ENCODE results near the gene IL6ST.
"Not testable (repeated sequence)": the region's sequence is repeated elsewhere in the genome, so short reads cannot be mapped to it uniquely, and the experiment has no call there.

The IL6ST gene

DNA sequence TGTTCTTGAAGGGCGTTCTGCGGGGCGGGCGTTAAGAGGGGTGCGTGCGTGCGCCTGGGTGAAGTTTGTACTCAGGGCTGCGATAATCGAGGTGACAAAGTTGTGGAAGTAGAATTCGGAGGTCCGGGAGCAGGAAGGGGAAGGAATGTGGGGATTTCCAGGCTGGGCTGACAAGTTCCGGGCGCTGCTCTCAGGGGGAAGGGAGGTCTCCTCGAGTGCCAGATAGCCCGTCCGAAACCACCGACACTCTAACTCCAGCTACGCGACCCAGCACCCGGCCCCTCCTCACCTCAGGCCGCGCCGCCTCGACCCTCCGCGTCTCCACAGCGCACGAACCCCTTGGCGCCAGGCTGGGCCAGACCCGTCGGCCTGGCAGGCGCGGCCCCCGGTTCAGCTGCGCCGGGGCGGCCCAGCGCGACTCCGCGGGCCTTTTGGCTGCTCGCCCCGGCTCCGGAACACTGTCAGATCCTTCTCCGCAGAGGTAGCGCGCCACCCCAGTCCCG is at the start of gene IL6ST:
IL6ST (minus strand) TSS at position 469 of the 503 bp plus-strand sequence. CDS start 18,685 bp downstream, outside the sequence.
- DNase-seq (ENCODE audit: low read depth in 2 of 2) = no peak

DNA sequence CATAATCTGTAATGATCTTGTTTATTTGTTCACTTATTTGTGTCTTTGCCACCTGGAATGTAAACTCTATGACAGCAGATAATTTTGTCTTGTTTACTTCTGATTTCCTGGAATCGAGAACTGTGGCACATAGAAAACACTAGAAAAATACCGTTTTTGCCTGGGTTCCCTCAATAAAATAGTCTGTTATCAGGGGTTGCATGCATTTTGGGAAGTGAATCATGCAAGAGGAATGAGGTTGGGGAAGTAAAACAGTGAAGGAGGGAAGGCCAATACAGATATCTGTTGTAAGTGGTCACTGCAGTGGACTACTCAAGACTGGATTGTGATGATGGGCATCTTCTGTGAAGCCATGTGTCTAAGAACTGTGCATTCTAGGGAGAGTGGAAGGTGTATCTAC is 45.2 kb upstream of the IL6ST start:
- DNase-seq (ENCODE audit: low read depth in 2 of 2) = no peak

DNA sequence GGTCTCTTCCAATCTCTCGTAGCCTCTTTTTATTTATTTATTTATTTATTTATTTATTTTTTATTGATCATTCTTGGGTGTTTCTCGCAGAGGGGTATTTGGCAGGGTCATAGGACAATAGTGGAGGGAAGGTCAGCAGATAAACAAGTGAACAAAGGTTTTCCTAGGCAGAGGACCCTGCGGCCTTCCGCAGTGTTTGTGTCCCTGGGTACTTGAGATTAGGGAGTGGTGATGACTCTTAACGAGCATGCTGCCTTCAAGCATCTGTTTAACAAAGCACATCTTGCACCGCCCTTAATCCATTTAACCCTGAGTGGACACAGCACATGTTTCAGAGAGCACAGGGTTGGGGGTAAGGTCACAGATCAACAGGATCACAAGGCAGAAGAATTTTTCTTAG is 43.4 kb upstream of the IL6ST start:
- DNase-seq (ENCODE audit: low read depth in 2 of 2) = not testable (repeated sequence)

DNA sequence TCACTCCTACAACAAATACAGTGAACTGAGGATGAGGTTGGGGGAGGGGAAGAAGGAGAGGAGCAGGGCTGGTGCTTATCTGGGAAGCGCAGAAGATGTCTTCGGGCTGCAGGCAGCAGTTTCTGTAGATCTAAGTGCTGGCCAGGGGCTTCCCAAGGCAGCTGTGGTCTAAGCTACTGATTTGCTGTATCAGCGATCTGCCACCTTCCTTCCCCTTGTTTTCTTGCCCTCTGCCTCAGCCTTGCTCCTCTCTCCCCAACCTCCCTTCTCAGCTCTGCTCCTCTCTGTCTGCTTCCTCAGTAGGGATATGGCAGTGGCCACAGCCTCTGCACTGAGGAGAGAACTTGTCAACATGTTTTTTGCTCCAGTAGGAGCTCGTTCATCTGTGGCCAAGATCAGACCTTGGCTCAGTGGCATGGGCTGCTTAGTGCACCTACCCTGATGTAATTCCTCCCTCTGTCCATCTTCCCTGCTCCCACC is 42.8 kb upstream of the IL6ST start:
- DNase-seq (ENCODE audit: low read depth in 2 of 2) = no peak

DNA sequence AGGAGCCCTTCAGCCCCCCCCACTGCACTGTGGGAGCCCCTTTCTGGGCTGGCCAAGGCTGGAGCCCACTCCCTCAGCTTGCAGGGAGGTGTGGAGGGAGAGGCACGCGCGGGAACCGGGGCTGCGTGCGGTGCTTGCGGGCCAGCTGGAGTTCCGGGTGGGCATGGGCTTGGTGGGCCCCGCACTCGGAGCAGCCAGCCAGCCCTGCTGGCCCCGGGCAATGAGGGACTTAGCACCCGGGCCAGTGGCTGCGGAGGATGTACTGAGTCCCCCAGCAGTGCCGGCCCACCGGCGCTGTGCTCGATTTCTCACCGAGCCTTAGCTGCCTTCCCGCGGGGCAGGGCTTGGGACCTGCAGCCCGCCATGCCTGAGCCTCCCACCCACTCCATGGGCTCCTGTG is 40.6 kb upstream of the IL6ST start:
- DNase-seq (ENCODE audit: low read depth in 2 of 2) = not testable (repeated sequence)

DNA sequence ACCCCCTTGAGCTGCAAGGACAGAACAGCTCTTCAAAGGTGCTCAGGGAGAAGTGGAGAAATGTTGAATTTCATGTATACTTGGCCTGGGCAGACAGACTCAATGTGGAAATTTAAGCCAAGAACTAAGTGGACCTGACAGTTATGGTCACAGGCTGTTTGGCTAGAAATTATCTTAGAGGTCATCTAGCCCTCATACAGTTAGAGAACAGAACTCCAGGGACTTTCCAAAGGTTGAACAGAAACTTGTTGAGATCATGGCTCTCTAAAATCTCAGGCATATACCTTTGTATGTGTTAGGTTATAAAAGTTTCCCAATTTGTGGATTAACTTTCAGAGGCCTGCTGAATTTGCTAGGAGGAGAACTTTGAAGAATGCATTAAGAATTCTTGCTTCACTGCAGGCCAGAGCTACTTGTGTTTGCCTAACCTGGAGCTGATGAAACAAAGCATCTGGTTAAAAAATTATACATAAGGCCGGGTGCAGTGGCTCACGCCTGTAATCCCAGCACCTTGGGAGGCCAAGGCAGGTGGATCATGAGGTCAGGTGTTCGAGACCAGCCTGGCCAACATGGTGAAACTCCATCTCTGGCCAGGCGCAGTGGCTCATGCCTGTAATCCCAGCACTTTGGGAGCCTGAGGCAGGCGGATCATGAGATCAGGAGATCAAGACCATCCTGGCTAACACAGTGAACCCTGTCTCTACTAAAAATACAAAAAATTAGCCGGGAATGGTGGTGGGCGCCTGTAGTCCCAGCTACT is 35.3 kb upstream of the IL6ST start:
- DNase-seq (ENCODE audit: low read depth in 2 of 2) = not testable (repeated sequence)

DNA sequence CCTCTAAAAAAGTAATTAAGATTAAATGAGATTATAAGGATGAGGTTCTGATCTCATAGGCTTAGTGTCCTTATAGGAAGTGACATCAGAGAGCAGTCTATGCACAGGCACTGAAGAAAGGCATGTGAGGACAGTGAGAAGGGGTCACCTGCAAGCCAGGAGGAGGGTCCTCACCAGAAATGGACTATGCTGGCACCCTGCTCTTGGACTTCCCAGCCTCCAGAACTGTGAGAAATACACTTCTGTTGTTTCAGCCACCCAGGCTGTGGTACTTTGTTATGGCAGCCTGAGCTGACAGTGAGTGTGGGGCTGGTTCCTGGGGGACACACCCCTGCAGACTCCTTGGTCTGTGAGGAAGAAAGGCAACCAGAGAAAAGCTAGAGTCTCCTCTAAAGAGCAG is 34.7 kb upstream of the IL6ST start:
- DNase-seq (ENCODE audit: low read depth in 2 of 2) = no peak

DNA sequence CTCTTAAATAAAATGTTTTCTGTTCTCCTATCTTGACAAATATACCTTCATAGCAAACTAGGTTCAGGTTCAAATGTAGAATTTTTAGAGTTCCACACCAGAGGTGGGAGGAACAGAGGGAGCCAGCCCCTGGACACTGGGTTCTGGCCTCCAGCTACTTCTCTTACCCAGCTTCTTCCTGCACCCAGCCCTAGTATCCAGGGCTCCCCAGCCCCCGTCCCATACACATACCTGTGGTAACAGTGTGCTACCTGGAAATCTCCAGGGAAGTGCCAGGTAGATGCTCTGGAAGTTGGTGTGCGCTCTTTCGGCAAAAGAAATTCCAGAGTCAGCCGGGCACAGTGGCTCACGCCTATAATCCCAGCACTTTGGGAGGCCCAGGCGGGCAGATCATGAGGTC is 33.9 kb upstream of the IL6ST start:
- DNase-seq (ENCODE audit: low read depth in 2 of 2) = no peak

DNA sequence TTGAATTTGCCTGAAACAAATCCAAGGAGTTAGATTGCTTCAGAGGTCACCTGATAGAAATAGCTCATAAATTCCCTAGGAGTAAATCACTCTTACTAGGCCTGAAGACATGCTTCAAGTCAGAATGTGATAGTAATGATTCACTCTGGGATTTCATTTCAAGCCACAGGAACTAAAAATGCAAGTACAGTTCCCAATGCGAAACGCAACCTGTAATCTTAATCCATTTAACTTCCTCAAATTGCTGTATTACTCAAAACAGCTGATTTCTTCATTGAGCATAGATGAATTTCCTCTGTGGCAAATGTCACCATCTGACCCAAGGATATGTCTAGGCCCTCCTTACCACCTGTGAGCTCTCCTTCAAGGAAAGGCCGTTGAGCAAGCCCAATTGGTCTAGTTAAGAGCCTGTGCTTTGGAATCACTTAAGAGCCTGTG is 32.1 kb upstream of the IL6ST start:
- no peak for DNase-seq (ENCODE audit: low read depth in 2 of 2)

DNA sequence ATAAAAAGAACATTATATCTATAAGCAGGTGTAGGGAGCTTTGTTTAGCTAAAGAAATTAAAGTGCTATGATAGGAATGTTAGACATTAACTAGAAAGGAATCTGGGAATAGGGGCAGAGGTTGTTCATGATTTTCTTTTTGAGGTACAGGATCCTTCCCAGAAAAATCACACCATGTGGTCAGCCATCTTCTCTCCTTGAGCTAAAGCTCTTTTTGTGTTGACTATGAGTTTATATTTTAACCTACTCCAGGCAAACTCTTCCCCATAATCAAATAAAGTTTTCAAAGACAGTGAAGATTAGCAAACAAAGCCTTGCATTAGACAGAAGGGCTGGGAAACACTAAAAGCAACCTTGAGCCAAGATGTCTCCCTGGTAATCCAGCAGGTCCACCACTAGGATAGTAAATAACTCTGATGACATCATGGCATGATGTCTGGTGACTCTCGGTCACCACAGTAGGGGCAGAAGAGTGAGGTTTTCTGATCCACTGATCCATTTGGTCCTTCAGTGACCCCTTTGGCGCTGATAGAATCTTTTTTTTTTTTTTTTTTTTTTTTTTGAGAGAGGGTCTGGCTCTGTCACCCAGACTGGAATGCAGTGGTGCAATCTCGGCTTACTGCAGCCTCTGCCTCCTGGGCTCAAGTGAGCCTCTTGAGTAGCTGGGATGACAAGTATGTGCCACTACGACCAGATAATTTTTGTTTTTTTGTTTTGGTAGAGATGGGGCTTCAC is 30.6 kb upstream of the IL6ST start:
- no peak for DNase-seq (ENCODE audit: low read depth in 2 of 2)

DNA sequence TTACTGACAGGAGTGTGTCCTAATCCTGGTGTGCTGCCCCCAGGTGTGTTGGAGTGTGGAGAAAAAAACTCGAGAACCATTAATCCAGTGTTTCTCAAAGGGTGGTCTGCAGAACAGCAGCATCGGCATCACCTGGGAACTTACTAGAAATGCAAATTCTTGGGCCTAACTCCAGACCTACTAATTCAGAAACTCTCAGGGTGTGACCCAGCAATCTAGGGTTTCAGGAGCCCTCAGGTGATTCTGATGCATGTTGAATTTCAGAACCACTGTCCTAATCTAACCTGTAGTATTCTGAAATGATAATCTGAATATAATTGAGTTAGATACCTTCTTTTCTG is 30.0 kb upstream of the IL6ST start:
- no peak for DNase-seq (ENCODE audit: low read depth in 2 of 2)

DNA sequence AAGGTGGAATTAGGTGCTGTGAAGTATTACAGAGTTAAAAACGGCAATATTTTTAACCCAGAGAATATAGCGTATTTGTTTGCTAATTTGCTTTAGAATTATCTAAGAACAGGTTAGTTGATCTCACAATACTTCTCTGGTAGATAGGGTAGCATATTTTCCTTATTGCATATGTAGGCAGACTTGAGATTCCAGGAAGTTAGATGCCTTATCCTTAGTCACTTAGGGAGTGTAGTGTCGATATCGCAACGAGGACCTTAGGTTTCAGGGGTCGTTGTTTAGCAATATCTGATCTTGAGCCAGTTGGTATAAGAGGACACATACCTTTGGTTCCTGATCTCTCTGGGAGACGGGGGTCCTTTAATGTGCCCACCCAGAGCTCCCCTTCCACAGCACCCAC is 28.5 kb upstream of the IL6ST start:
- no peak for DNase-seq (ENCODE audit: low read depth in 2 of 2)

DNA sequence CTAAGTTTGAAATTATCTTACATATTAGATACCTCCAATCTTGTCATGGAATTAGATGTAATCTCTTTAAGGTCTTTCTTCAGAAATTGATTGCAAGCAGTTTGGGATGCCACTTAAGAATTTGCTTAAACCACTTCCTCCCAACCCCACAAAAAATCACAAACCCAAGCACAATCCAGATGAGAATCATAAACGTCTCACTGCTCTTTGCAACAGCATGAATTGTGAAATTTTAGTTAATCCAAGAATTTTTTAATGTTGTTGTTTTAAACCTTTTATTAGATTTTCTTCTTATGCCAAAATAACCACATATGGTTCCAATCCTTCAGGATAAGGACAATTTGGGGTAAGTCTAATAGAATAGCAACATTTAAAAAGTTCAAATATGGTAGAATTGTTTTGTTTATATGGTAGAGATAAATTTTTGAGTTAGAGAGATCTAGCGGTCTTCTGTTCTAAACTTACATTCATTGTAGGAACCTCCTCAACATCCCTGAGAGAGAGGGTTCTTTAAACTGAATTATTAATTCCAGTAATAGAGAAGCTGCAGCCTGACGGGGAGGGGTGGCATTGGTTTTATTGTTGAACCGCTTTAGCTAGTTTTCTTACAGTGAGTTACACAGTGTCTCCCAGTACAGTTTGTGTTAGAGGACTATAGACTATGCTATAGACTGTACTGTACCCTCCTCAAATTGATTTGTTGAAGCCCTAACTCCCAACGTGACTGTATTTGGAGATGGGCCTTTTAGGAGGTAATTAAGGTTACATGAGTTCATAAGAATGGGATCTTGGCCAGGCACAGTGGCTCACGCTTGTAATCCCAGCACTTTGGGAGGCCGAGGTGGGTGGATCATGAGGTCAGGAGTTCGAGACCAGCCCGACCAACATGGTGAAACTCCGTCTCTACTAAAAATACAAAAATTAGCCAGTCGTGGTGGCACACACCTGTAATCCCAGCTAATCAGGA is 24.8 kb upstream of the IL6ST start:
- DNase-seq (ENCODE audit: low read depth in 2 of 2) = no peak

DNA sequence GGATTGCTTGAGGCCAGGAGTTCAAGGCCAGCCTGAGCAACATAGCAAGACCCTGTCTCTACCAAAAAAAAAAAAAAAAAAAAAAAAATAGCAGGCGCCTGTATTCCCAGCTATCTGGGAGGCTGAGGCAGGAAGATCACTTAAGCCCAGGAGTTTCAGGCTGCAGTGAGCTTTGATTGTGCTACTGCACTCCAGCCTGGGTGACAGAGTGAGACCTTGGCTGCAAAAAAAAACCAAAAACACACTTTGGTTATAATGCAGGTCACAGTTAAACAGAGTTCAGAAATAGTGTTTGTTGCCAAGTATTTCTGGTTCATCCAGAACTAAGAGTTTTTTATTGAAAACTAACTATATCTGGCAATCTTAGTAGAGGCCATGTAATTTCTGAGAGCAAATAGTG is 24.1 kb upstream of the IL6ST start:
- no peak for DNase-seq (ENCODE audit: low read depth in 2 of 2)

DNA sequence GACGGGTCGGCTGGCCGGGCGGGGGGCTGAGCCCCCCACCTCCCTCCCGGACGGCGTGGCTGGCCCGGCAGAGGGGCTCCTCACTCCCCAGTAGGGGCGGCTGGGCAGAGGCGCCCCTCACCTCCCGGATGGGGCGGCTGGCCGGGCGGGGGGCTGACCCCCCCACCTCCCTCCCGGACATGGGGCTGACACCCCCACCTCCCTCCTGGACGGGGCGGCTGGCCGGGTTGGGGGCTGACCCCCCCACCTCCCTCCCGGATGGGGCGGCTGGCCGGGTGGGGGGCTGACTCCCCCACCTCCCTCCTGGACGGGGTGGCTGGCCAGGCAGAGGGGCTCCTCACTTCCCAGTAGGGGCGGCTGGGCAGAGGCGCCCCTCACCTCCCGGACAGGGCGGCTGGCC is 19.9 kb upstream of the IL6ST start:
- not testable (repeated sequence) for DNase-seq (ENCODE audit: low read depth in 2 of 2)

DNA sequence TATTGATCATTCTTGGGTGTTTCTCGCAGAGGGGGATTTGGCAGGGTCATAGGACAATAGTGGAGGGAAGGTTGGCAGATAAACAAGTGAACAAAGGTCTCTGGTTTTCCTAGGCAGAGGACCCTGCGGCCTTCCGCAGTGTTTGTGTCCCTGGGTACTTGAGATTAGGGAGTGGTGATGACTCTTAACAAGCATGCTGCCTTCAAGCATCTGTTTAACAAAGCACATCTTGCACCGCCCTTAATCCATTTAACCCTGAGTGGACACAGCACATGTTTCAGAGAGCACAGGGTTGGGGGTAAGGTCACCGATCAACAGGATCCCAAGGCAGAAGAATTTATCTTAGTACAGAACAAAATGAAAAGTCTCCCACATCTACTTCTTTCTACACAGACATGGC is 19.2 kb upstream of the IL6ST start:
- not testable (repeated sequence) for DNase-seq (ENCODE audit: low read depth in 2 of 2)

DNA sequence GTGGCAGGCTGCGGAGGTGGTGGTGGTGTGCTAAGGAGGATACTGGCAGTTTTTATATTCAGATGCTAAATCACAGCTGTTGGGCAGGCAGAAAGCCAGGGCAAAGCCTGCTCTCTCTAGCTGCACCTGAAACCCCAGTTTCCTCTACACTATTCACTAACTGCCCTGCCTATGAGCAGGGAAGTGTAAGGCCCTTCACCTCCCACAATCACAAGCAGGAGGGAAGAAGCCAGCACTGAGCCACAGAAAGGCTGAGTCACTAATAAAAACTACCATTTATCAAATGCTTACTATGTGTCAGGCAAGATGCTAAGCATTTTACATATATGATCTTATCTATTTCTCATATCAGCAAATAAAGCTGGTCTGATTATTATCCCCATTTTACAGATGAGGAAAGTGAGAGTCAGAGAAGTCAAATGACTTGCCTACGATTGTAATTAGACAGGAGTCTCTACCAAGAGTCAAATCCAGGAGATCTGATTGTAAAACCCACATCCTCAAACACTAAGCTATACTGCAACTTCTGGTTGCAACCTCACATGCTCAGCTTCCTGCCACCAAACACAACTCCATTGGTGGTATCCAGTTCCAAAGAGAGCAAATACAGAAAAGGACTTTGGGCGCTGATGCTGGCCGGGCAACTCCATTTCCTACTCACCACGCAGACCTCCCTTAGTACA is 17.7 kb upstream of the IL6ST start:
- DNase-seq (ENCODE audit: low read depth in 2 of 2) = peak in 1 of 2 donors; percentile 15

DNA sequence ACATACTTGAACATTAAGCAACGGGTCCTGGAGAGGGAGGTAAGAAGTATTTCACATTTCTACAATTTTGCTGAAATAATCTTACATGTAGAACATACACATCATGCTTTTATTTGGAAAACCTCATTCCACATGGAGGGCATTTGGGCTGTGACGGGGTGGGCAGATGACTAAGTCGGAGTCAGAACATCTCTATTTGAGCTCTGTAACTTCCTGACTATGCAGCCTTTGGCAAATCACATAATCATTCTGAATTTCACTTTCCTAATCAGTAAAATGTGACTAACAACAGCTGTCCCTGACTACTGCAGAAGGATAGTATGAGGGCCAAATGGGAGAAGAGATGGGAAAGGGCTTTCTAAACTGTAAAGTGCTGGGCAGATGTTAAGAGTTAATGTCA is 17.1 kb upstream of the IL6ST start:
- no peak for DNase-seq (ENCODE audit: low read depth in 2 of 2)

DNA sequence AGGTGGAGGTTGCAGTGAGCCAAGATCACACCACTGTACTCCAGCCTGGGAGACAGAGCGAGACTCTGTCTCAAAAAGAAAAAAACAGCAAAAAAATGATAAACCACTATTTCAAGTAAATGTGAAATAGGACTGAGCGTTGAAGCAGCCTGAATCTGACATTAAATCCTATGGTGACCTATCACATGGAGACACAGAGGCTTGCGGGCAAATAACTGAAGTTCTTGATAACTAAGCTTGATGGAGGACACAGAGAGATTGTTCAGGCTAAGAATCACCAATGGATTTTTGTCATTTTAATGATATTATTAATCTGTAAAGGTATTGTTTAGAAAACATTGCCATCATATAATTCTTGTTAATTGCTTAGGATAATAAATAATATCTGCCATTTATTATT is 15.7 kb upstream of the IL6ST start:
- no peak for DNase-seq (ENCODE audit: low read depth in 2 of 2)

DNA sequence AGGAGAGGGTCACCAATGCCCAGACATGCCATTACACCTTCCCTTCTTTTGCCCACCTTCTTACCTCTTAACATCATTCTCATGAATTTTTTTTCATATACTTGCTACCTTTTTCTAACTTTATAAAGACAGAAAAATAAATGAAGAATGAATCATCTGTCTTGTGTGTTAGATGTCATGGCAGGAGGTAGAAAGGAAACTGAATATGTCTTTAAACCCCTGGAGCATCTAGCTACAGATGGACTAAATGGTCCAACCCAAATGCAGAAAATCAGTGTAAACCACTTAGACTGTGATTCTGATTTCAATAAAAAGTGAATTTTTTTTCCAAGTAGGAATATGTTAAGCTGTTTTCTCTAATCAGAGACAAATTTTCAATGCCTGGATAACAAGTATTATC is 11.8 kb upstream of the IL6ST start:
- DNase-seq (ENCODE audit: low read depth in 2 of 2) = no peak

DNA sequence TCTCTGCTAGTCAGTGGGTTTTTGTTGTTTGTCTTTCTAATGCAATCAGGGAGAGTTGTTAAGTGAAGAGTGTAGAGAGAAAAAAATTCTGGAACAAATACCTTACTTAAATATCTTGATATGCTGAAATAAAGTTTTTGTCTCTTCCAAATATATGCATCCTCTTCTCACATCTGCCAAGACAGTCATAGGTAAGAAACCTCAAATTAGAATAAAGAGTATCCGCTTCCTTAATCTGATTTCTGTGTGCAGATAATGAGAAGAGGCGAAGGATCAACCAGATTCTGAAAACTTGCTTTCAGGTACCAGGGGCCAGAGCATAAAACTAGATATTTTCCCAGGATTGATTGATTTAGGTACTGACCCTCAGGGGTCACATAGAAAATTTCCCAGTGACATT is 11.3 kb upstream of the IL6ST start:
- no peak for DNase-seq (ENCODE audit: low read depth in 2 of 2)

All from stimulated activated CD4-positive, alpha-beta T cell treated with anti-CD3 and anti-CD28 coated beads, Interleukin-15, amount 100 ng/mL, for 48 hours (primary cell).